ENCODE results near the gene CABP7.

CABP7 gene

DNA sequence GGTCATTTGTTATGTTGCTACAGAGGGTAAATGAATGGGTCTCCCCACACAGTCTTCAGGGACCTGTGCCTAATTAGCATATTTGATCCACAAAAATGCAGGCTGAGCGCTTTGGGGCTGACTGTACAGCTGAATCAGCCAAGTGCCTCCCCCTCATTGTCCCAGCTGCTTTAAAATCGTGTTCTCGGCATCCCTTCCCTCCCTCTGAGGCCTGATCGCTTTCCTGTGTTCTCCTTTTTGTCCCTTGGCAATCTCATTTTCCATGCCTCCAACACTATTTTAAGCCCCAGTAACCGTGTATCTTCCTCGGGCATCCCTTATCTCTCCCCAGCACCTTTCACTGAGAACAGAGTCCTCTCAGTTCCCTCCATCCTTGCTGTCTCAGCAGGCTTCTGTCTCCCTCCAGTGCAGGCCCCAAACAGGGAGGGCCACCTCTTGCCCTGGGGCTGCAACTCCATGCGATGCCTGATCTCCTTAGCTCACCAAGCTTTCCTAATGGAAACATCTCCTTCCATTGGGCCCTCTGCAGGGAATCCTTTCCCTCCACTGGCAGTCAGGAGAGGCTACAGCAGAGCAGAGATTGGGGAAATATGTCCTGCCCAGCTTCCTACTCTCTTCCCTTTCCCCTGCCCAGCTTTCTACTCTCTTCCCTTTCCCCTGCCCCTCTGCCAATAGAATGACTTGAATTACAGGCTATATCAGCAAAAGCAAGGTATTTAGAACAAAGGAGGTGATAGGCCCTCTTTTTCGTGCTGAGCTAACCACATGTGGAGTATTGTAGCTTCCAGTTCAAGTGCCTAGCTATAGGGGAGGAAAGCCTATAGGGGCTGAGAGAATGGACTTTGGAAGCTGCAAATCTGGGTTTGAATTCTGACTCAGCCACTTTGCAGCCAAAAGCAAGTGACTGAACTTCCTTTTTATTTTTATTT is 61.2 kb downstream of the CABP7 start:
- DNase-seq: peak; percentile 27
